Measurements from ENCODE around the gene NDUFAF5. TPM values are rescaled to one million over a fixed set of nuclear protein-coding genes. Genes with fewer than 3 reads are reported as not detected.

NDUFAF5 gene
- total and polyA plus RNA-seq, 2 of the 8 experiments (the other 6 are each of a cell fraction or from before 2014, with no cell fraction given) = 11.8 to 32.3 TPM

DNA sequence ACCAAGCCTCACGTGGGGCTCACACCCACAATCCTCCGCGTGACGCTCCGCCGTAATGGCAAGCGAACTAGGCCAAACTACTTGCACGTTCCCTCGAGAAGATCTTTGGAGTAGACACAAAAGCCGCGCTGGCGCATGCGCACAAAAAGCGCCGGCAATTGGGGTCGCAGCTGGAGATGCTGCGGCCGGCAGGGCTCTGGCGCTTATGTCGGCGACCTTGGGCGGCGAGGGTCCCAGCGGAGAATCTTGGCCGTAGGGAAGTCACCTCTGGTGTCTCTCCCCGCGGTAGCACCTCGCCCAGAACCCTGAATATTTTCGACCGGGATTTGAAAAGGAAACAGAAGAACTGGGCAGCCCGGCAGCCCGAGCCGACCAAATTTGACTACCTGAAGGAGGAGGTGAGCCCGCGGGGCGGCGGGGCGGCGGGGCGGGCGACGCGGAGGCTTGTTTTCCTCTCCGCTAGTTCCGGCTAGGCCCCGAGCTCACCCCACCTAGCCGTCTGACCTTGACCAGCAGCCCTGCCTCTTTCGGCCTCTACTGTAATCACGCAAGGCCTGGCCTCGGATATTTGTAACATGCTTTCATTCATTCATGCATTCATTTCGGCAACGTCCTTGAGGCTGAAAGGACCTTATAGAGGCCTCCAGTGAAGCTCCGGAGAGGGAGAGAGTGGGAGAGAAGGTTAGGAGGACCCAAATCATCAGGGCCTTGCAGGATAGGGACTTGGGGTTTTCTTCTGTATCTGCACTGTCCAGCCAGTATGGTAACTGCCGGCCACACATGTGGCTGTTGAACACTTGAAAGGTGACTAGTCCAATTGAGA, at the start of gene NDUFAF5, which contains the start of gene ESF1 (continued):
- TF ChIP-seq BCL11A (IDR thresholded peaks at IDR 0.05; ENCODE audit: low read depth in 2 of 2, low read length in 2 of 2) = no peak
- TF ChIP-seq POU5F1 (IDR thresholded peaks at IDR 0.05; ENCODE audit: low read depth, low read length) = peak; percentile 23; the same call in 1 of the 2 replicates
- peak; percentile 49 to 88; a peak in 2 of 4 replicates for TF ChIP-seq SIN3A (conservative IDR thresholded peaks at IDR 0.05 in 1 of 2, IDR thresholded peaks at IDR 0.05 in 1 of 2; ENCODE audit: low read depth in 1 of 2, low read length in 2 of 2)
- TF ChIP-seq SIX5 (IDR thresholded peaks at IDR 0.05; ENCODE audit: low read depth, low read length) = no peak
- TF ChIP-seq POLR2A (IDR thresholded peaks at IDR 0.05; ENCODE audit: control extremely low read depth in 1 of 2, low read depth in 2 of 2, low read length in 2 of 2) = peak; percentile 77 to 95
- 0 out of 3 replicates have a peak, but pooled peaks of 1 of the 2 experiments have one; percentile 17 for TF ChIP-seq EP300 (IDR thresholded peaks at IDR 0.05; ENCODE audit: borderline replicate concordance in 1 of 2, low read depth in 2 of 2, low read length in 2 of 2)
- TF ChIP-seq TBP (IDR thresholded peaks at IDR 0.05; ENCODE audit: low read depth, low read length) = peak; percentile 86
